ENCODE data around the gene ZNF700.
A peak's percentile ranks its signal among the peaks of the same experiment; 100 is the strongest.
"Not testable (repeated sequence)": the region's sequence is repeated elsewhere in the genome, so short reads cannot be mapped to it uniquely, and the experiment has no call there.

The ZNF700 gene

DNA sequence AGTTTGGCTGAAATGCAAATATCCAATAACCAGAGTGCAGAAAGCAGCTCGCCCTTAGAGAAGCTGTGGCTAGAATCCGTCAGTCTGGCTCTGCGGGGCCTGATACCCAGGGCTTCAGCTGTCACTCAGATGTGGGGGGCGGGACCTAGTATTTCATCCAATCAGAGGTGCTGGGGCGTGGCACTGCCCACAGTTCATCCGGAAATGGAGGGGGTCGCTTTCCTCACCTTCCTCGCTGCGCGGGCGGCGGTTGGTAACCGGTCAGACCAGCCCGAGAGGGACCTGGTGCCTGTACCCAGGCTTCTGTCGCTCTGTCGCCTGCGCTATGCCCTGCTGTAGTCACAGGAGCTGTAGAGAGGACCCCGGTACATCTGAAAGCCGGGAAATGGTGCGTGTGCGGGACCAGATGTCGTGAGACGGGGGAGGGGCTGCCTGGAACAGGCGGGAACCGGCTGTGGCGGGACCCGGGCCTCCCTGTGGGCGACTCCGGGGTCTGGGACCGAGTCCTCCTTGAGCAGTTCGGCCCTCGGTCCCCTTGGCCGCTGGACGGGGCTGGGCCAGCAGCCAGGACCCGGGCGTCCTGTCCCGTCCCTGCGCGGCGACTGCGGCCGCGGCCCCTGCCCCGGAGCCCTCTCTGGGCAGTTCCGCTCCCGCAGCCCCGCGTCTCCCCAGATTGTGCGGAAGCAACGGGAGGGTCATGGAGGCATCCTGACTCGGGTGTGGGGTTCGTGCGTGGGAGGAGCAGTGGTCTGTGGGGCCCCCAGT is at the start of gene ZNF700:
ZNF700 (plus strand) TSS at position 222 of the 765 bp plus-strand sequence; CDS start at position 326, 104 bp downstream.
- Histone ChIP-seq H3K9ac (ENCODE audit: low read depth in 1 of 2, low read length in 2 of 2) (peak within 1 kb of the TSS; percentile 81 to 96), H3K27me3 (ENCODE audit: control insufficient read depth in 1 of 2, insufficient read depth in 2 of 2, low read length in 2 of 2) (no peaks in the 10 kb centered on the region), H3K4me1 (ENCODE audit: control insufficient read depth in 1 of 2, insufficient read depth in 2 of 2, low read length in 2 of 2) (peaks cover 0 to 16% of the 10 kb centered on the region in 2 donors), H3K36me3 (ENCODE audit: control insufficient read depth in 1 of 2, insufficient read depth in 2 of 2, low read length in 2 of 2) (peaks cover 3 to 7% of the 10 kb centered on the region in 2 donors), H3K27ac (ENCODE audit: low read depth, low read length) (peak within 1 kb of the TSS; percentile 84), H3K4me3 (ENCODE audit: low read depth in 1 of 2, low read length in 2 of 2) (peak within 1 kb of the TSS; percentile 80 to 92), H3K9me3 (ENCODE audit: control insufficient read depth in 1 of 2, low read length in 2 of 2) (peaks cover 2 to 6% of the 10 kb centered on the region in 2 donors)

GRCh38 chr19:11879687-11880266 is 45.1 kb upstream of the ZNF700 start:
- H3K4me3 ChIP-seq (ENCODE audit: low read depth in 1 of 2, low read length in 2 of 2); H3K9me3 ChIP-seq (ENCODE audit: control insufficient read depth in 1 of 2, low read length in 2 of 2); H3K9ac ChIP-seq (ENCODE audit: low read depth in 1 of 2, low read length in 2 of 2); H3K36me3 ChIP-seq (ENCODE audit: control insufficient read depth in 1 of 2, insufficient read depth in 2 of 2, low read length in 2 of 2); H3K27me3 ChIP-seq (ENCODE audit: control insufficient read depth in 1 of 2, insufficient read depth in 2 of 2, low read length in 2 of 2); H3K27ac ChIP-seq (ENCODE audit: low read depth, low read length); H3K4me1 ChIP-seq (ENCODE audit: control insufficient read depth in 1 of 2, insufficient read depth in 2 of 2, low read length in 2 of 2): not testable (repeated sequence)

DNA sequence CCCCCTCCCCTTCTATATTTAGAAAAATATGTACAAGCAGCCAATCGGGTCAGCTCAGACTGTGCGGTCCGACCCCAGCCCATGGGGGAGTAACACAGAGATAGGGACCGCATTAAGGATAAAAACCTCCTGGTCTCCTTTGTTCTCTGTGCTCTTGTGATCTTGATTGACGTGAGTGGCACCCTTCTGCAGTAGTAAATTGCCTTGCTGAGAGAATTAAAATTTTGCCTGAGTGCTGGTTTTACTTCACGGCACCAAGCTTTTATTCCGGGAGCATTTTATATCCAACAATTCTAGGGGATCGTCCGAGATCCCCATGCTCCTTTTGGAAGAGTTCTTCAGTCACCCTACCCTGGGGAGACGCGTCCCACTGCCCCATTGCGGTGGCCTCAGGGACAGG is 44.3 kb upstream of the ZNF700 start:
- Histone ChIP-seq H3K9me3 (ENCODE audit: control insufficient read depth in 1 of 2, low read length in 2 of 2) (peaks cover 0 to 6% of the 10 kb centered on the region in 2 donors), H3K4me3 (ENCODE audit: low read depth in 1 of 2, low read length in 2 of 2) (no peak overlapping the region)

GRCh38 chr19:11881151-11881800 is 43.6 kb upstream of the ZNF700 start:
- no peak overlapping the region for H3K4me3 ChIP-seq (ENCODE audit: low read depth in 1 of 2, low read length in 2 of 2)
- H3K36me3 ChIP-seq (ENCODE audit: control insufficient read depth in 1 of 2, insufficient read depth in 2 of 2, low read length in 2 of 2), result no peaks in the 10 kb centered on the region
- peaks cover 0 to 6% of the 10 kb centered on the region in 2 donors for H3K9me3 ChIP-seq (ENCODE audit: control insufficient read depth in 1 of 2, low read length in 2 of 2)
- H3K4me1 ChIP-seq (ENCODE audit: control insufficient read depth in 1 of 2, insufficient read depth in 2 of 2, low read length in 2 of 2), result no peaks in the 10 kb centered on the region
- H3K9ac ChIP-seq (ENCODE audit: low read depth in 1 of 2, low read length in 2 of 2), result no peak overlapping the region
- H3K27ac ChIP-seq (ENCODE audit: low read depth, low read length), result no peak overlapping the region
- H3K27me3 ChIP-seq (ENCODE audit: control insufficient read depth in 1 of 2, insufficient read depth in 2 of 2, low read length in 2 of 2), result no peaks in the 10 kb centered on the region

More for the DNA sequence above, 44.3 kb upstream of the ZNF700 start:
- Histone ChIP-seq H3K4me1 (ENCODE audit: control insufficient read depth in 1 of 2, insufficient read depth in 2 of 2, low read length in 2 of 2) (no peaks in the 10 kb centered on the region), H3K27ac (ENCODE audit: low read depth, low read length) (no peak overlapping the region), H3K36me3 (ENCODE audit: control insufficient read depth in 1 of 2, insufficient read depth in 2 of 2, low read length in 2 of 2) (no peaks in the 10 kb centered on the region), H3K9ac (ENCODE audit: low read depth in 1 of 2, low read length in 2 of 2) (no peak overlapping the region), H3K27me3 (ENCODE audit: control insufficient read depth in 1 of 2, insufficient read depth in 2 of 2, low read length in 2 of 2) (no peaks in the 10 kb centered on the region)

- Histone ChIP-seq H3K27me3 (ENCODE audit: control insufficient read depth in 1 of 2, insufficient read depth in 2 of 2, low read length in 2 of 2) (no peaks in the 10 kb centered on the region), H3K9ac (ENCODE audit: low read depth in 1 of 2, low read length in 2 of 2) (no peak overlapping the region), H3K4me1 (ENCODE audit: control insufficient read depth in 1 of 2, insufficient read depth in 2 of 2, low read length in 2 of 2) (peaks cover 0 to 3% of the 10 kb centered on the region in 2 donors), H3K4me3 (ENCODE audit: low read depth in 1 of 2, low read length in 2 of 2) (no peak overlapping the region), H3K27ac (ENCODE audit: low read depth, low read length) (no peak overlapping the region), H3K36me3 (ENCODE audit: control insufficient read depth in 1 of 2, insufficient read depth in 2 of 2, low read length in 2 of 2) (no peaks in the 10 kb centered on the region), H3K9me3 (ENCODE audit: control insufficient read depth in 1 of 2, low read length in 2 of 2) (peaks cover 0 to 6% of the 10 kb centered on the region in 2 donors)
Observed at GRCh38 chr19:11882606-11883005, 42.3 kb upstream of the ZNF700 start.

- Histone ChIP-seq H3K27me3 (ENCODE audit: control insufficient read depth in 1 of 2, insufficient read depth in 2 of 2, low read length in 2 of 2) (no peaks in the 10 kb centered on the region), H3K27ac (ENCODE audit: low read depth, low read length) (no peak overlapping the region), H3K9ac (ENCODE audit: low read depth in 1 of 2, low read length in 2 of 2) (peak overlapping the region in 1 of 2 donors; percentile 76), H3K4me3 (ENCODE audit: low read depth in 1 of 2, low read length in 2 of 2) (peak overlapping the region; percentile 71 to 89), H3K9me3 (ENCODE audit: control insufficient read depth in 1 of 2, low read length in 2 of 2) (no peaks in the 10 kb centered on the region), H3K4me1 (ENCODE audit: control insufficient read depth in 1 of 2, insufficient read depth in 2 of 2, low read length in 2 of 2) (peaks cover 0 to 6% of the 10 kb centered on the region in 2 donors), H3K36me3 (ENCODE audit: control insufficient read depth in 1 of 2, insufficient read depth in 2 of 2, low read length in 2 of 2) (no peaks in the 10 kb centered on the region)
Observed at GRCh38 chr19:11887234-11887610, 37.7 kb upstream of the ZNF700 start.

DNA sequence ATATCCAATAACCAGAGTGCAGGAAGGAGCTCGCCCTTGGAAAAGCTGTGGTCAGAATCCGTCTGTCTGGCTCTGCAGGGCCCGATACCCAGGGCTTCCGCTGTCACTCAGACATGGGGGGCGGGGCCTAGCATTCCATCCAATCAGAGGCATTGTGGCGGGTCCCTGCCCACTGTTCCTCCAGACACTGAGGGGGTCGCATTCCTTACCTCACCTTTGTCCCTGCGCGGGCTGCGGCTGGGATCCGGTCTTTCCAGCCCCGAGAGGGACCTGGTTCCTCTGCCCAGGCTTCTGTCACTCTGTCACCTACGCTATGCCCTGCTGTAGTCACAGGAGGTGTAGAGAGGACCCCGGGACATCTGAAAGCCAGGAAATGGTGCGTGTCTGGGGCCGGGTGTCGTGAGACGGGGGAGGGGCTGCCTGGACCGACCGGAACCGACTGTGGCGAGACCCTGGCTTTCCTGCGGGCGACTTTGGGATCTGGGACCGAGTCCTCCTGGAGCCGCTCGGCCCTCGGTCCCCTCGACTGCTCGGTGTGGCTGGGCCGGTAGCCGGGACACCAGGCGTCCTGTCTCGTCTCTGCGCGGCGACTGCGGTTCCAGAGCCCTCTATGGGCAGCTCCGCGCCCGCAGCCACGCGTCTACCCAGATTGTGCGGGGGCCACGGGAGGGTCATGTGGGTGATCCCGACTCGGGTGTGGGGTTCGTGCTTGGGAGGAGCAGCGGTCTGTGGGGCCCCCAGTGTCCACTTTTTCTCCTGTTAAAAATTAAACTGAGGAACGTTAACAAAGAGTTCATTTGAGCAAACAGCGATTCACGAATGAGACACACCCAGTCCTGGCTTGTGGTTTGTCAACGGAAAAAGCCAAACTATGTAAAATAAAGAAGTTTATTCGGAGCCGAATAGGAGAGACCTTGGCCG is 37.0 kb upstream of the ZNF700 start, which contains the start of gene ZNF69:
ZNF69 (plus strand) TSS at position 172 of the 921 bp plus-strand sequence; CDS start at position 314, 142 bp downstream.
- Histone ChIP-seq H3K4me3 (ENCODE audit: low read depth in 1 of 2, low read length in 2 of 2) (peak within 1 kb of the TSS; percentile 71 to 89), H3K4me1 (ENCODE audit: control insufficient read depth in 1 of 2, insufficient read depth in 2 of 2, low read length in 2 of 2) (peaks cover 0 to 6% of the 10 kb centered on the region in 2 donors), H3K36me3 (ENCODE audit: control insufficient read depth in 1 of 2, insufficient read depth in 2 of 2, low read length in 2 of 2) (no peaks in the 10 kb centered on the region), H3K27ac (ENCODE audit: low read depth, low read length) (peak within 1 kb of the TSS; percentile 80), H3K9ac (ENCODE audit: low read depth in 1 of 2, low read length in 2 of 2) (peak within 1 kb of the TSS; percentile 67 to 76), H3K9me3 (ENCODE audit: control insufficient read depth in 1 of 2, low read length in 2 of 2) (no peaks in the 10 kb centered on the region), H3K27me3 (ENCODE audit: control insufficient read depth in 1 of 2, insufficient read depth in 2 of 2, low read length in 2 of 2) (no peaks in the 10 kb centered on the region)

DNA sequence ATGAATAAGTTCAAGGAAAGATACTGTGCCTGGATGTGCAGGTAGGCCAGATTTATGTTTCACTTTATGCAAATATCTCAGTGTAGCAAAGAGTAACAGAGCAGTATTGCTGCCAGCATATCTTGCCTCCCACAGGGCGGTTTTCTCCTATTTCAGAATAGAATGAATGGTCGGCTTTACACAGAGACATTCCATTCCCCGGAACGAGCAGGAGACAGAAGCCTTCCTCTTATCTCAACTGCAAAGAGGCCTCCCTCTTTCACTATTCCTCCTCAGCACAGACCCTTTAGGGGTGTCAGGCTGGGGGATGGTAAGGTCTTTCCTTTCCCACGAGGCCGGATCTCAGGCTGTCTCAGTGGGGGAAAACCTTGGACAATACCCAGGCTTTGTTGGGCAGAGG is 35.0 kb upstream of the ZNF700 start:
- not testable (repeated sequence) for H3K36me3 ChIP-seq (ENCODE audit: control insufficient read depth in 1 of 2, insufficient read depth in 2 of 2, low read length in 2 of 2); H3K4me1 ChIP-seq (ENCODE audit: control insufficient read depth in 1 of 2, insufficient read depth in 2 of 2, low read length in 2 of 2); H3K9me3 ChIP-seq (ENCODE audit: control insufficient read depth in 1 of 2, low read length in 2 of 2); H3K27me3 ChIP-seq (ENCODE audit: control insufficient read depth in 1 of 2, insufficient read depth in 2 of 2, low read length in 2 of 2); H3K9ac ChIP-seq (ENCODE audit: low read depth in 1 of 2, low read length in 2 of 2); H3K27ac ChIP-seq (ENCODE audit: low read depth, low read length); H3K4me3 ChIP-seq (ENCODE audit: low read depth in 1 of 2, low read length in 2 of 2)

DNA sequence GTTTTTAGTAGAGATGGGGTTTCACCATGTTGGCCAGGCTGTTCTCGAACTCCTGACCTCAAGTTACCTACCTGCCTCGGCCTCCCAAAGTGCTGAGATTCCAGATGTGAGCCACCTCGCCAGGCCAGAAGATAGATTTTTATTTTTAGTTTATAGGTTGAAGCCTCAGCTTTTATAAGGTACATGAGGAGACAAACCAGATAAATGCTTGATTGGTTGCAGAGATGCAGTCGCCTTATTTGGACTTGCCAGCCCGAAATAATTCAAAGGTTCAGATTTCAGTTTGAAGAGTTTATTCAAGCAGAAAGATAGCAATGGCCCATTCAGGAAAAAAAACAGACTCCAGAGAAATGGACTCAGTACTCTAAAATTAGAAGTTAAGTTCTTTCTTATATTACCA is 34.3 kb upstream of the ZNF700 start:
- Histone ChIP-seq H3K4me3 (ENCODE audit: low read depth in 1 of 2, low read length in 2 of 2) (no peak overlapping the region), H3K27me3 (ENCODE audit: control insufficient read depth in 1 of 2, insufficient read depth in 2 of 2, low read length in 2 of 2) (no peaks in the 10 kb centered on the region), H3K4me1 (ENCODE audit: control insufficient read depth in 1 of 2, insufficient read depth in 2 of 2, low read length in 2 of 2) (peaks cover 0 to 6% of the 10 kb centered on the region in 2 donors), H3K27ac (ENCODE audit: low read depth, low read length) (no peak overlapping the region), H3K36me3 (ENCODE audit: control insufficient read depth in 1 of 2, insufficient read depth in 2 of 2, low read length in 2 of 2) (peaks cover 0 to 6% of the 10 kb centered on the region in 2 donors), H3K9ac (ENCODE audit: low read depth in 1 of 2, low read length in 2 of 2) (no peak overlapping the region), H3K9me3 (ENCODE audit: control insufficient read depth in 1 of 2, low read length in 2 of 2) (peaks cover 7 to 8% of the 10 kb centered on the region in 2 donors)
